ENCODE measurements around the gene TRPM5. TPM values are rescaled to one million over a fixed set of nuclear protein-coding genes. Genes with fewer than 3 reads are reported as not detected.

TRPM5 gene
- total RNA-seq, 2 experiments from 2014 or later = not detected

- Histone ChIP-seq H3K9me3 (ENCODE audit: low read length) (no peaks in the 10 kb centered on the region), H3K79me2 (ENCODE audit: insufficient read depth, low read depth, low read length) (no peaks in the 10 kb centered on the region), H4K20me1 (ENCODE audit: insufficient read depth, low read length) (no peaks in the 10 kb centered on the region), H3K9me2 (ENCODE audit: insufficient read depth, low read length) (no peaks in the 10 kb centered on the region), H3K4me1 (ENCODE audit: insufficient read depth, low read length, poor library complexity, severe bottlenecking) (no peaks in the 10 kb centered on the region), H3K27ac (ENCODE audit: low read depth, low read length, poor library complexity, severe bottlenecking) (no peak overlapping the region), H3K4me3 (ENCODE audit: low read depth, low read length, poor library complexity, severe bottlenecking) (no peak overlapping the region), H3K4me2 (ENCODE audit: low read length) (no peak overlapping the region), H3K36me3 (ENCODE audit: insufficient read depth, low read length) (no peaks in the 10 kb centered on the region), H2AFZ (ENCODE audit: low read length) (no peak overlapping the region)
- ChIA-PET CTCF (ENCODE audit: unreplicated experiment) (no interaction called here), POLR2A (no interaction called here)
- no TSS peak for BruUV-seq (replicated peaks)
- no peak for TF ChIP-seq EZH2phosphoT487 (IDR thresholded peaks at IDR 0.05; ENCODE audit: borderline replicate concordance, low read depth, low read length)
- TF ChIP-seq, protein P1, sequence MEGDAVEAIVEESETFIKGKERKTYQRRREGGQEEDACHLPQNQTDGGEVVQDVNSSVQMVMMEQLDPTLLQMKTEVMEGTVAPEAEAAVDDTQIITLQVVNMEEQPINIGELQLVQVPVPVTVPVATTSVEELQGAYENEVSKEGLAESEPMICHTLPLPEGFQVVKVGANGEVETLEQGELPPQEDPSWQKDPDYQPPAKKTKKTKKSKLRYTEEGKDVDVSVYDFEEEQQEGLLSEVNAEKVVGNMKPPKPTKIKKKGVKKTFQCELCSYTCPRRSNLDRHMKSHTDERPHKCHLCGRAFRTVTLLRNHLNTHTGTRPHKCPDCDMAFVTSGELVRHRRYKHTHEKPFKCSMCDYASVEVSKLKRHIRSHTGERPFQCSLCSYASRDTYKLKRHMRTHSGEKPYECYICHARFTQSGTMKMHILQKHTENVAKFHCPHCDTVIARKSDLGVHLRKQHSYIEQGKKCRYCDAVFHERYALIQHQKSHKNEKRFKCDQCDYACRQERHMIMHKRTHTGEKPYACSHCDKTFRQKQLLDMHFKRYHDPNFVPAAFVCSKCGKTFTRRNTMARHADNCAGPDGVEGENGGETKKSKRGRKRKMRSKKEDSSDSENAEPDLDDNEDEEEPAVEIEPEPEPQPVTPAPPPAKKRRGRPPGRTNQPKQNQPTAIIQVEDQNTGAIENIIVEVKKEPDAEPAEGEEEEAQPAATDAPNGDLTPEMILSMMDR (conservative IDR thresholded peaks at IDR 0.05; ENCODE audit: low read length) = no peak
- intact Hi-C loops (cut with micrococcal nuclease; ENCODE audit: unreplicated experiment) = no loop called here
- no peak for DNase-seq (ENCODE audit: low spot score)
Observed at GRCh38 chr11:2436013-2436520, 8.2 kb downstream of the TRPM5 start.

GRCh38 chr11:2435288-2436012, 8.9 kb downstream of the TRPM5 start:
- no peak for DNase-seq (ENCODE audit: low spot score)
- TF ChIP-seq, protein P1 (conservative IDR thresholded peaks at IDR 0.05; ENCODE audit: low read length) = no peak
- no peak for TF ChIP-seq EZH2phosphoT487 (IDR thresholded peaks at IDR 0.05; ENCODE audit: borderline replicate concordance, low read depth, low read length)
- H3K36me3 ChIP-seq (ENCODE audit: insufficient read depth, low read length) = no peaks in the 10 kb centered on the region
- H4K20me1 ChIP-seq (ENCODE audit: insufficient read depth, low read length) = no peaks in the 10 kb centered on the region
- no peaks in the 10 kb centered on the region for H3K9me2 ChIP-seq (ENCODE audit: insufficient read depth, low read length)
- no peak overlapping the region for H3K4me3 ChIP-seq (ENCODE audit: low read depth, low read length, poor library complexity, severe bottlenecking)
- no peak overlapping the region for H2AFZ ChIP-seq (ENCODE audit: low read length)
- no peak overlapping the region for H3K27ac ChIP-seq (ENCODE audit: low read depth, low read length, poor library complexity, severe bottlenecking)
- no peaks in the 10 kb centered on the region for H3K9me3 ChIP-seq (ENCODE audit: low read length)
- BruUV-seq (replicated peaks) = no TSS peak
- ChIA-PET CTCF (ENCODE audit: unreplicated experiment) (no interaction called here), POLR2A (no interaction called here)
- intact Hi-C loops (cut with micrococcal nuclease; ENCODE audit: unreplicated experiment) = no loop called here
- no peaks in the 10 kb centered on the region for H3K79me2 ChIP-seq (ENCODE audit: insufficient read depth, low read depth, low read length)
- no peaks in the 10 kb centered on the region for H3K4me1 ChIP-seq (ENCODE audit: insufficient read depth, low read length, poor library complexity, severe bottlenecking)
- no peak overlapping the region for H3K4me2 ChIP-seq (ENCODE audit: low read length)

DNA sequence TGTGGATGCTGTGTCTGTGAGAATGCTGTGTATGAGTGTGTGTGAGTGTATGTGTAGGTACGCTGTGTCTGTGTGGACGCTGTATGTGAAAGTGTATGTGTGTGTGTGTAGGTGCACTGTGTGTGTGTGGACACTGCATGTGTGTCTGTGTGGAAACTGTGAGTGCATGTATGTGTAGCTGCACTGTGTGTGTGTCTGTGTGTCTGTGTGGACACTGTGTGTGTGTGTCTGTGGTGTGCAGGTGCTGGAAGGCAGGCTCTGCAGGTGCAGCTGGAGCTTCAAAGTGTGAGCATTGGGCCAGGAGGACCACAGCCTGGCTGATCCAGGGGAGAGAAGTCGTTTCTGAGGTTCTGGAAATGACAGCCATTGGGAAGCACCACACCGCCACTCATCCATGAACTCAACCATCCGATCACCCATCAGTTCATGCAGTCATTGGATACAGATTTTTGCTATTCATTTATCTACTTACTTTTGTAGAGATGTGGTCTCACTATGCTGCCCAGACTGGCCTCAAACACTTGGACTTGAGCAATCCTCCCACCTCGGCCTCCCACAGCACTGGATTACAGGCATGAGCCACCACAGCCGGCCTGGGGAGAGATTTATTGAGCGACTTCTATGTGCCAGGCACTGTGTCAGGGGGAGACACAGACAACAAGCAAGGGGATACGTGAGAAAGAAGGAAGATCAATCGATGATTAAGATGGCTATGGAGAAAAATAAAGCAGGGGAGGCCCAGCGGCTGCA, 9.6 kb downstream of the TRPM5 start:
- H4K20me1 ChIP-seq (ENCODE audit: insufficient read depth, low read length) = no peaks in the 10 kb centered on the region
- H3K36me3 ChIP-seq (ENCODE audit: insufficient read depth, low read length) = no peaks in the 10 kb centered on the region
- H3K4me1 ChIP-seq (ENCODE audit: insufficient read depth, low read length, poor library complexity, severe bottlenecking) = no peaks in the 10 kb centered on the region
- DNase-seq (ENCODE audit: low spot score) = no peak
- intact Hi-C loops (cut with micrococcal nuclease; ENCODE audit: unreplicated experiment) = no loop called here
- no peaks in the 10 kb centered on the region for H3K9me2 ChIP-seq (ENCODE audit: insufficient read depth, low read length)
- CTCF ChIA-PET (ENCODE audit: unreplicated experiment) = no interaction called here
- H3K79me2 ChIP-seq (ENCODE audit: insufficient read depth, low read depth, low read length) = no peaks in the 10 kb centered on the region
- H3K9me3 ChIP-seq (ENCODE audit: low read length) = no peaks in the 10 kb centered on the region
- no peak overlapping the region for H3K4me3 ChIP-seq (ENCODE audit: low read depth, low read length, poor library complexity, severe bottlenecking)
- no peak overlapping the region for H3K27ac ChIP-seq (ENCODE audit: low read depth, low read length, poor library complexity, severe bottlenecking)
- POLR2A ChIA-PET = no interaction called here
- no peak for TF ChIP-seq EZH2phosphoT487 (IDR thresholded peaks at IDR 0.05; ENCODE audit: borderline replicate concordance, low read depth, low read length)
- TF ChIP-seq, protein P1 (conservative IDR thresholded peaks at IDR 0.05; ENCODE audit: low read length) = no peak
- no TSS peak for BruUV-seq (replicated peaks)
- H2AFZ ChIP-seq (ENCODE audit: low read length) = no peak overlapping the region
- no peak overlapping the region for H3K4me2 ChIP-seq (ENCODE audit: low read length)

Measured in OCI-LY7 (cell line).